NT2/D1 (cell line): ENCODE measurements around the gene IL3RA.
"Not testable (repeated sequence)": the region's sequence is repeated elsewhere in the genome, so short reads cannot be mapped to it uniquely, and the experiment has no call there.

Experiments
- DNase-seq: peaks from one replicate; pipeline ENCODE4 v3.0.0-alpha.2; 2011; ENCODE audit warnings: low read depth, low spot score
- H3K27me3 ChIP-seq: 2 replicates; pipeline ENCODE4 v1.6.0; 2011; ENCODE audit warnings: mild to moderate bottlenecking; ENCODE audit not compliant: insufficient read length, insufficient read depth
- H3K36me3 ChIP-seq: 2 replicates; pipeline ENCODE4 v1.6.1; 2011; ENCODE audit warnings: mild to moderate bottlenecking, low read length, mixed read lengths; ENCODE audit not compliant: insufficient read depth, insufficient read length
- H3K4me1 ChIP-seq: 2 replicates; pipeline ENCODE4 v1.5.1; 2011; ENCODE audit not compliant: insufficient read depth, insufficient read length
- H3K4me3 ChIP-seq: 2 replicates; pipeline ENCODE4 v1.5.1; 2011; ENCODE audit warnings: low read depth; ENCODE audit not compliant: insufficient read length
- H3K9ac ChIP-seq: 2 replicates; pipeline ENCODE4 v1.6.0; 2011; ENCODE audit warnings: low read depth; ENCODE audit not compliant: insufficient read length
- H3K9me3 ChIP-seq: 2 replicates; pipeline ENCODE4 v1.5.1; 2011; ENCODE audit warnings: mild to moderate bottlenecking, low read length; ENCODE audit not compliant: insufficient read depth
- SUZ12 ChIP-seq: IDR thresholded peaks from 2 replicates; pipeline ENCODE4 v1.6.1; 2011; ENCODE audit not compliant: insufficient read length, insufficient read depth; ENCODE audit errors: extremely low read depth
- YY1 ChIP-seq: IDR thresholded peaks from 2 replicates; pipeline ENCODE4 v1.6.1; 2011; ENCODE audit not compliant: insufficient read length, insufficient read depth
- ZNF274 ChIP-seq: IDR thresholded peaks from 2 replicates; pipeline ENCODE4 v1.6.1; 2011; ENCODE audit warnings: mild to moderate bottlenecking, low read depth, low read length

Gene IL3RA

GRCh38 chrX:1336331-1336943 lies at the start of gene IL3RA:
IL3RA (plus strand) TSS chrX:1336785; CDS start chrX:1341766, 4,981 bp downstream.
- H3K4me1 ChIP-seq, result no peaks in the 10 kb centered on the region
- no peak within 1 kb of the TSS for H3K9ac ChIP-seq
- TF ChIP-seq YY1 (no peak), SUZ12 (no peak), ZNF274 (no peak)
- no peak for DNase-seq
- peaks cover 15% of the 10 kb centered on the region for H3K36me3 ChIP-seq
- H3K4me3 ChIP-seq, result no peak within 1 kb of the TSS
- no peaks in the 10 kb centered on the region for H3K27me3 ChIP-seq
- peaks cover 9% of the 10 kb centered on the region for H3K9me3 ChIP-seq

GRCh38 chrX:1289535-1289934 lies 47.0 kb upstream of the IL3RA start:
- no peak for TF ChIP-seq YY1
- H3K27me3 ChIP-seq, result no peaks in the 10 kb centered on the region
- H3K9me3 ChIP-seq, result no peaks in the 10 kb centered on the region
- H3K4me3 ChIP-seq, result no peak overlapping the region
- peaks cover 21% of the 10 kb centered on the region for H3K36me3 ChIP-seq
- H3K9ac ChIP-seq, result no peak overlapping the region
- no peak for DNase-seq
- H3K4me1 ChIP-seq, result no peaks in the 10 kb centered on the region

GRCh38 chrX:1291110-1291740 lies 45.4 kb upstream of the IL3RA start:
- no peak for DNase-seq

GRCh38 chrX:1292575-1293290 lies 43.9 kb upstream of the IL3RA start:
- Histone ChIP-seq H3K9ac (no peak overlapping the region), H3K27me3 (no peaks in the 10 kb centered on the region), H3K9me3 (peaks cover 8% of the 10 kb centered on the region; the same call in 1 of the 2 replicates), H3K36me3 (peaks cover 25% of the 10 kb centered on the region), H3K4me1 (no peaks in the 10 kb centered on the region), H3K4me3 (no peak overlapping the region)
- DNase-seq, result no peak
- TF ChIP-seq ZNF274 (no peak), YY1 (no peak), SUZ12 (no peak)

More at GRCh38 chrX:1291110-1291740, 45.4 kb upstream of the IL3RA start:
- Histone ChIP-seq H3K27me3 (no peaks in the 10 kb centered on the region), H3K4me1 (no peaks in the 10 kb centered on the region), H3K4me3 (no peak overlapping the region), H3K9ac (no peak overlapping the region), H3K9me3 (peaks cover 8% of the 10 kb centered on the region; the same call in 1 of the 2 replicates), H3K36me3 (peaks cover 25% of the 10 kb centered on the region)
- TF ChIP-seq ZNF274 (no peak), YY1 (no peak), SUZ12 (no peak)

GRCh38 chrX:1294301-1295067 lies 42.1 kb upstream of the IL3RA start:
- Histone ChIP-seq H3K9me3 (peaks cover 18% of the 10 kb centered on the region; the same call in 1 of the 2 replicates), H3K4me3 (no peak overlapping the region), H3K27me3 (no peaks in the 10 kb centered on the region), H3K9ac (no peak overlapping the region), H3K4me1 (no peaks in the 10 kb centered on the region), H3K36me3 (peaks cover 20% of the 10 kb centered on the region)
- no peak for DNase-seq
- TF ChIP-seq SUZ12, result no peak
- TF ChIP-seq YY1, result no peak
- TF ChIP-seq ZNF274, result no peak

- no peaks in the 10 kb centered on the region for H3K27me3 ChIP-seq
- peaks cover 18% of the 10 kb centered on the region for H3K36me3 ChIP-seq
- TF ChIP-seq YY1 (no peak), ZNF274 (no peak)
- H3K9ac ChIP-seq, result no peak overlapping the region
- H3K4me3 ChIP-seq, result no peak overlapping the region
- DNase-seq, result no peak
- H3K9me3 ChIP-seq, result peaks cover 19% of the 10 kb centered on the region; the same call in 1 of the 2 replicates
- H3K4me1 ChIP-seq, result peaks cover 1% of the 10 kb centered on the region
Measured at GRCh38 chrX:1295550-1295949, 41.0 kb upstream of the IL3RA start.

GRCh38 chrX:1297591-1297990 lies 39.0 kb upstream of the IL3RA start:
- not testable (repeated sequence) for H3K9ac ChIP-seq, DNase-seq, H3K4me3 ChIP-seq, H3K36me3 ChIP-seq, H3K27me3 ChIP-seq, H3K4me1 ChIP-seq
- peaks cover 19% of the 10 kb centered on the region; the same call in 1 of the 2 replicates for H3K9me3 ChIP-seq
